H1 (cell line): Measurements from ENCODE around the gene UNC79. TPM values are rescaled to one million over a fixed set of nuclear protein-coding genes. Genes with fewer than 3 reads are reported as not detected.

Experiments
- CTCF ChIA-PET: fragments of 300-600 bp; sonication (Branson Sonifier 250); formaldehyde crosslinking; loops from one replicate; lab custom pipeline; 2021; ENCODE audit not compliant: partially characterized antibody; lab: Charles Lee
- POLR2A ChIA-PET: fragments of 300-600 bp; sonication (Branson Sonifier 250); formaldehyde crosslinking; loops from one replicate; lab custom pipeline; 2021; ENCODE audit warnings: inconsistent platforms; ENCODE audit not compliant: partially characterized antibody; lab: Charles Lee
- DNase-seq, 2 experiments: peaks; one replicate each; pipeline versions ENCODE4 v3.0.0 to v3.0.0-alpha.2; 2010 to 2022; ENCODE audit warnings: low spot score in 2 of 2, low read depth in 1 of 2, mixed read lengths in 1 of 2
- FAIRE-seq: peaks from 2 replicates; lab custom pipeline; 2011; peaks lifted over from hg19 to GRCh38; lab: Jason Lieb, UNC
- H2AFZ ChIP-seq: 2 replicates; pipeline ENCODE4 v1.8.1; 2012; ENCODE audit warnings: low read length, inconsistent platforms
- H2AK5ac ChIP-seq: 2 replicates; pipeline ENCODE4 v1.6.1; 2013; ENCODE audit warnings: low read depth, low read length
- H2BK120ac ChIP-seq: replicated peaks from 2 replicates; pipeline ENCODE3; 2013; ENCODE audit warnings: low read depth, low read length, inconsistent platforms
- H2BK12ac ChIP-seq: 2 replicates; pipeline ENCODE4 v1.6.1; 2013; ENCODE audit warnings: low read depth, low read length
- H2BK15ac ChIP-seq: 2 replicates; pipeline ENCODE4 v1.6.1; 2013; ENCODE audit warnings: low read length
- H2BK20ac ChIP-seq: 2 replicates; pipeline ENCODE4 v1.6.1; 2013; ENCODE audit warnings: low read length
- H2BK5ac ChIP-seq: 2 replicates; pipeline ENCODE4 v1.6.1; 2013; ENCODE audit warnings: low read depth, low read length
- H3K14ac ChIP-seq: 2 replicates; pipeline ENCODE4 v1.6.1; 2013; ENCODE audit warnings: inconsistent platforms; ENCODE audit not compliant: insufficient read length
- H3K18ac ChIP-seq: 2 replicates; pipeline ENCODE4 v1.6.1; 2013; ENCODE audit warnings: low read length; ENCODE audit errors: extremely low read depth
- H3K23ac ChIP-seq: 2 replicates; pipeline ENCODE4 v1.6.1; 2013; ENCODE audit warnings: inconsistent platforms; ENCODE audit not compliant: insufficient read length
- H3K23me2 ChIP-seq: 2 replicates; pipeline ENCODE4 v1.6.1; 2013; ENCODE audit warnings: low read depth, low read length
- H3K27ac ChIP-seq: 2 replicates; pipeline ENCODE4 v1.6.1; 2011; ENCODE audit warnings: low read depth, low read length, inconsistent platforms
- H3K27me3 ChIP-seq, 4 experiments: replicated peaks in 1 of 4; 1 replicate in 1 of 4; 2 replicates in 3 of 4; pipeline versions ENCODE4 v1.6.1 to v1.8.1; 2011 to 2013; ENCODE audit warnings: low read length in 3 of 4, mild to moderate bottlenecking in 3 of 4, inconsistent platforms in 2 of 4, mixed read lengths in 2 of 4, moderate library complexity in 1 of 4; ENCODE audit not compliant: control insufficient read depth in 3 of 4, insufficient read depth in 3 of 4; ENCODE audit errors: extremely low read depth in 1 of 4
- H3K36me3 ChIP-seq, 4 experiments: 2 replicates each; pipeline versions ENCODE4 v1.6.1 to v1.8.1; 2011 to 2013; ENCODE audit warnings: mild to moderate bottlenecking in 4 of 4, low read length in 3 of 4, moderate library complexity in 2 of 4, control low read depth in 1 of 4, inconsistent platforms in 1 of 4; ENCODE audit not compliant: insufficient read depth in 4 of 4, control insufficient read depth in 2 of 4
- H3K4ac ChIP-seq: replicated peaks from 2 replicates; pipeline ENCODE3; 2013; ENCODE audit warnings: low read length, low read depth, mixed read lengths, inconsistent platforms; ENCODE audit not compliant: insufficient read length
- H3K4me1 ChIP-seq, 4 experiments: replicated peaks in 1 of 4; 1 replicate in 1 of 4; 2 replicates in 3 of 4; pipeline versions ENCODE4 v1.6.1 to v1.8.1; 2011 to 2013; ENCODE audit warnings: low read length in 3 of 4, inconsistent platforms in 2 of 4, mixed read lengths in 1 of 4; ENCODE audit not compliant: insufficient read depth in 4 of 4, control insufficient read depth in 3 of 4
- H3K4me2 ChIP-seq, 2 experiments: 2 replicates each; pipeline versions ENCODE4 v1.6.1 to v1.8.1; 2011 to 2013; ENCODE audit warnings: low read depth in 2 of 2, low read length in 2 of 2, control low read depth in 1 of 2, inconsistent platforms in 1 of 2, mild to moderate bottlenecking in 1 of 2; ENCODE audit not compliant: insufficient read depth in 1 of 2
- H3K4me3 ChIP-seq, 4 experiments: fragments of 200-600, 300-600 bp in 1 of 4; sonication (generic), shearing (Covaris generic), sonication (Bioruptor Twin) in 1 of 4; 2 replicates each; pipeline versions ENCODE4 v1.5.1 to v1.8.1; 2011 to 2016; ENCODE audit warnings: low read length in 4 of 4, low read depth in 3 of 4, control low read depth in 2 of 4, inconsistent platforms in 2 of 4, mild to moderate bottlenecking in 2 of 4, mixed read lengths in 1 of 4, moderate library complexity in 1 of 4; ENCODE audit not compliant: insufficient read depth in 2 of 4; ENCODE audit errors: extremely low read depth in 1 of 4
- H3K56ac ChIP-seq: replicated peaks from 2 replicates; pipeline ENCODE3; 2013; ENCODE audit warnings: low read depth, mild to moderate bottlenecking, mixed read lengths, low read length, inconsistent platforms; ENCODE audit not compliant: insufficient read length
- H3K79me1 ChIP-seq: 2 replicates; pipeline ENCODE4 v1.6.1; 2013; ENCODE audit warnings: low read depth, low read length, control low read depth
- H3K79me2 ChIP-seq, 2 experiments: 2 replicates each; pipeline versions ENCODE4 v1.6.1 to v1.8.1; 2012 to 2013; ENCODE audit warnings: low read length in 2 of 2, mild to moderate bottlenecking in 2 of 2, inconsistent platforms in 1 of 2; ENCODE audit not compliant: insufficient read depth in 2 of 2, control insufficient read depth in 1 of 2
- H3K9ac ChIP-seq, 4 experiments: replicated peaks in 1 of 4; 1 replicate in 1 of 4; 2 replicates in 3 of 4; pipeline versions ENCODE4 v1.6.1 to v1.8.1; 2011 to 2013; ENCODE audit warnings: low read depth in 3 of 4, low read length in 3 of 4, control low read depth in 2 of 4, mild to moderate bottlenecking in 2 of 4, moderate library complexity in 2 of 4, inconsistent platforms in 1 of 4; ENCODE audit errors: extremely low read depth in 1 of 4
- H3K9me3 ChIP-seq, 2 experiments: 2 replicates each; pipeline versions ENCODE4 v1.6.1 to v1.8.1; 2012 to 2013; ENCODE audit warnings: mild to moderate bottlenecking in 2 of 2, moderate library complexity in 2 of 2, control low read depth in 1 of 2, inconsistent platforms in 1 of 2, low read depth in 1 of 2, low read length in 1 of 2, mixed read lengths in 1 of 2; ENCODE audit not compliant: insufficient read depth in 2 of 2
- H4K20me1 ChIP-seq, 2 experiments: replicated peaks in 1 of 2; 2 replicates each; pipeline versions ENCODE3 to v1.8.1; 2011 to 2013; ENCODE audit warnings: inconsistent platforms in 2 of 2, low read length in 2 of 2, mild to moderate bottlenecking in 1 of 2; ENCODE audit not compliant: insufficient read depth in 2 of 2, control insufficient read depth in 1 of 2
- H4K5ac ChIP-seq: 2 replicates; pipeline ENCODE4 v1.6.1; 2013; ENCODE audit warnings: low read length, low read depth, mixed read lengths, inconsistent platforms; ENCODE audit not compliant: insufficient read length
- H4K8ac ChIP-seq: 2 replicates; pipeline ENCODE4 v1.8.0; 2013; ENCODE audit warnings: mild to moderate bottlenecking, moderate library complexity, low read length, inconsistent platforms; ENCODE audit not compliant: insufficient read depth; ENCODE audit errors: extremely low read depth
- H4K91ac ChIP-seq: replicated peaks from 2 replicates; pipeline ENCODE3; 2013; ENCODE audit warnings: low read length, mixed read lengths, inconsistent platforms; ENCODE audit not compliant: insufficient read length
- ASH2L ChIP-seq: fragments of 200-600, 300-600 bp; sonication (generic); IDR thresholded peaks from one replicate; pipeline ENCODE4 v1.7.1; 2017; ENCODE audit warnings: low read length
- E2F6 ChIP-seq: IDR thresholded peaks from 2 replicates; pipeline ENCODE4 v1.6.1; 2012; ENCODE audit warnings: inconsistent platforms
- MAFK ChIP-seq: IDR thresholded peaks from 2 replicates; pipeline ENCODE4 v1.6.1; 2012; ENCODE audit warnings: low read depth, mild to moderate bottlenecking, improper control_type of control experiment, low read length
- RAD21 ChIP-seq, 2 experiments: IDR thresholded peaks in 1 of 2; conservative IDR thresholded peaks in 1 of 2; 2 replicates each; pipeline ENCODE4 v1.6.1; 2011; ENCODE audit warnings: low read depth in 2 of 2, low read length in 2 of 2, improper control_type of control experiment in 1 of 2, inconsistent platforms in 1 of 2, mild to moderate bottlenecking in 1 of 2, moderate library complexity in 1 of 2
- WGBS, 2 experiments: shearing (Covaris generic) in 1 of 2; methylation state at CpG; one replicate each; pipeline versions ENCODE4 v1.1.6 to v1.1.7; 2013 to 2015; ENCODE audit warnings: low lambda C conversion rate in 2 of 2, mixed read lengths in 2 of 2, inconsistent platforms in 1 of 2, low coverage in 1 of 2, missing lambda C conversion rate in 1 of 2; ENCODE audit not compliant: insufficient replicate concordance in 2 of 2, insufficient coverage in 1 of 2, insufficient read length in 1 of 2; ENCODE audit errors: extremely low coverage in 1 of 2, missing lambda C conversion rate in 1 of 2; 5-methylcytosine and 5-hydroxymethylcytosine counted together
- polyA plus RNA-seq, 7 experiments: library from polyadenylated mRNA; depleted of rRNA in 3 of 7; stranded (reverse) in 5 of 7; unstranded in 2 of 7; fragments of >200 nt in 5 of 7; fragments of 200-250 nt in 2 of 7; gene quantifications; 1 replicate in 5 of 7; 2 replicates in 1 of 7; 4 replicates in 1 of 7; pipeline versions ENCODE4 v1.2.1 to v1.2.3, GENCODE V29; 2011 to 2013; ENCODE audit warnings: missing spikeins in 2 of 7, mixed read lengths in 2 of 7
- total RNA-seq: library from RNA; stranded (reverse); fragmentation: NEBNext Ultra II Directional; extraction: Animal tissue kit (Norgen Biotek cat#: 25700); gene quantifications from 2 replicates; pipeline ENCODE4 v1.2.1, GENCODE V29; 2021

Gene UNC79
- total and polyA plus RNA-seq, 2 of the 8 experiments (the other 6 are each of a cell fraction or from before 2014, with no cell fraction given): 1.8 to 2.3 TPM

GRCh38 chr14:93566065-93566693 lies 135.4 kb downstream of the UNC79 start:
- Histone ChIP-seq H4K5ac (no peak overlapping the region), H3K4ac (no peak overlapping the region), H3K4me1 (peaks cover 0 to 7% (median 1%) of the 10 kb centered on the region in 4 experiments; a peak in 3 of 7 replicates), H3K23ac (no peak overlapping the region), H3K79me2 (no peaks in the 10 kb centered on the region), H3K27ac (no peak overlapping the region), H3K14ac (no peak overlapping the region), H2BK15ac (no peak overlapping the region), H2BK5ac (no peak overlapping the region), H2BK12ac (no peak overlapping the region), H4K91ac (no peak overlapping the region), H3K56ac (no peak overlapping the region), H2BK120ac (no peak overlapping the region), H3K18ac (no peak overlapping the region), H3K27me3 (no peaks in the 10 kb centered on the region), H3K79me1 (no peaks in the 10 kb centered on the region), H3K9me3 (no peaks in the 10 kb centered on the region), H3K23me2 (no peaks in the 10 kb centered on the region), H3K9ac (no peak overlapping the region), H4K20me1 (no peaks in the 10 kb centered on the region), H3K36me3 (no peaks in the 10 kb centered on the region), H2BK20ac (no peak overlapping the region), H3K4me2 (no peak overlapping the region), H3K4me3 (no peak overlapping the region), H2AFZ (no peak overlapping the region), H4K8ac (no peak overlapping the region), H2AK5ac (no peak overlapping the region)
- TF ChIP-seq E2F6 (peak; percentile 48; the same call in 1 of the 2 replicates), ASH2L (no peak), RAD21 (IDR thresholded peaks at IDR 0.05 in 1 of 2, conservative IDR thresholded peaks at IDR 0.05 in 1 of 2; ENCODE audit: low read depth in 2 of 2, low read length in 2 of 2) (peak in 1 of 2 experiments; percentile 22; a peak in 1 of 4 replicates), MAFK (no peak)
- CTCF ChIA-PET: interaction anchor here (0.6 to 1.3 kb wide), 3 partner anchors 8 to 453 kb away, joined by 3 to 4 read pairs (median 3); no protein-coding TSS in a partner anchor
- DNase-seq (no peak), FAIRE-seq (no peak)
- WGBS, 2 experiments: 95% methylated on average over 9 of the region's 10 CpGs; no CpG with 5 or more reads in 1 of the 2 experiments
- POLR2A ChIA-PET: no interaction called here
